Right atrium auricular region (tissue), 2 donors: ENCODE results near the gene PIGS. TPM values are rescaled to one million over a fixed set of nuclear protein-coding genes. Genes with fewer than 3 reads are reported as not detected.

Experiments used
- DNase-seq: peaks from one replicate; pipeline ENCODE4 v3.0.0-alpha.2; 2019; ENCODE audit warnings: low spot score
- H3K27ac ChIP-seq, 2 donors: fragments of 200-600 bp; sonication (generic); 1 replicate in 1 of 2; 2 replicates in 1 of 2; pipeline ENCODE4 v1.5.1; 2016 to 2019
- H3K27me3 ChIP-seq, 2 donors: fragments of 200-600 bp; sonication (generic); one replicate each; pipeline versions ENCODE4 v1.5.1 to v1.6.0; 2017 to 2019
- H3K36me3 ChIP-seq: fragments of 200-600 bp; sonication (generic); one replicate; pipeline ENCODE4 v1.5.1; 2016
- H3K4me1 ChIP-seq, 2 donors: fragments of 200-600 bp; sonication (generic); one replicate each; pipeline versions ENCODE4 v1.5.1 to v1.6.0; 2017 to 2019
- H3K4me3 ChIP-seq, 2 donors: fragments of 200-600 bp; sonication (generic); 1 replicate in 1 of 2; 2 replicates in 1 of 2; pipeline ENCODE4 v1.5.1; 2017 to 2019; ENCODE audit warnings: mild to moderate bottlenecking in 1 of 2, moderate library complexity in 1 of 2
- H3K9me3 ChIP-seq, 2 donors: fragments of 200-600 bp; sonication (generic); one replicate each; pipeline ENCODE4 v1.5.1; 2019
- CTCF ChIP-seq, 2 donors: fragments of 200-600 bp; sonication (generic); IDR thresholded peaks; one replicate each; pipeline ENCODE4 v1.5.1; 2019; ENCODE audit warnings: antibody characterized with exemption in 2 of 2
- total RNA-seq, 2 donors: library from RNA; depleted of rRNA; stranded (reverse); fragments of >200 nt; gene quantifications; one replicate each; pipeline ENCODE4 v1.1.0, GENCODE V29; 2016

PIGS gene
- total RNA-seq, 2 donors from 2014 or later = 51.6 to 74.8 TPM

- no peaks in the 10 kb centered on the region for H3K9me3 ChIP-seq
- TF ChIP-seq CTCF (IDR thresholded peaks at IDR 0.05) = no peak
- H3K36me3 ChIP-seq = peaks cover 6% of the 10 kb centered on the region
- H3K4me3 ChIP-seq = no peak overlapping the region
- peaks cover 0 to 56% of the 10 kb centered on the region in 2 donors for H3K4me1 ChIP-seq
- DNase-seq = no peak
- no peak overlapping the region for H3K27ac ChIP-seq
- H3K27me3 ChIP-seq = no peaks in the 10 kb centered on the region
These were observed 2.7 kb upstream of the PIGS start for GRCh38 chr17:28573966-28574480.

- H3K27ac ChIP-seq = no peak overlapping the region
- peaks cover 0 to 56% of the 10 kb centered on the region in 2 donors for H3K4me1 ChIP-seq
- no peaks in the 10 kb centered on the region for H3K27me3 ChIP-seq
- no peak for DNase-seq
- no peaks in the 10 kb centered on the region for H3K9me3 ChIP-seq
- no peak for TF ChIP-seq CTCF (IDR thresholded peaks at IDR 0.05)
- peaks cover 6% of the 10 kb centered on the region for H3K36me3 ChIP-seq
- no peak overlapping the region for H3K4me3 ChIP-seq
These were observed 2.2 kb upstream of the PIGS start for GRCh38 chr17:28573521-28573920.

GRCh38 chr17:28573040-28573380 lies 1.7 kb upstream of the PIGS start:
- TF ChIP-seq CTCF (IDR thresholded peaks at IDR 0.05) = no peak

GRCh38 chr17:28572259-28573039 lies 1.1 kb upstream of the PIGS start:
- no peaks in the 10 kb centered on the region for H3K27me3 ChIP-seq
- DNase-seq = no peak
- H3K4me3 ChIP-seq = peak overlapping the region in 1 of 2 donors; percentile 85
- TF ChIP-seq CTCF (IDR thresholded peaks at IDR 0.05) = no peak
- H3K9me3 ChIP-seq = no peaks in the 10 kb centered on the region
- H3K27ac ChIP-seq = peak overlapping the region in 1 of 2 donors; percentile 79
- peaks cover 0 to 56% of the 10 kb centered on the region in 2 donors for H3K4me1 ChIP-seq
- H3K36me3 ChIP-seq = peaks cover 6% of the 10 kb centered on the region

More at GRCh38 chr17:28573040-28573380, 1.7 kb upstream of the PIGS start:
- peaks cover 6% of the 10 kb centered on the region for H3K36me3 ChIP-seq
- no peak for DNase-seq
- H3K27ac ChIP-seq = no peak overlapping the region
- no peaks in the 10 kb centered on the region for H3K9me3 ChIP-seq
- H3K4me3 ChIP-seq = no peak overlapping the region
- peaks cover 0 to 56% of the 10 kb centered on the region in 2 donors for H3K4me1 ChIP-seq
- H3K27me3 ChIP-seq = no peaks in the 10 kb centered on the region

- Histone ChIP-seq H3K27me3 (no peaks in the 10 kb centered on the region), H3K4me1 (peaks cover 0 to 48% of the 10 kb centered on the region in 2 donors), H3K9me3 (no peaks in the 10 kb centered on the region), H3K27ac (peak overlapping the region; percentile 79 to 84), H3K36me3 (peaks cover 6% of the 10 kb centered on the region), H3K4me3 (peak overlapping the region; percentile 73 to 85)
- TF ChIP-seq CTCF (IDR thresholded peaks at IDR 0.05) = no peak
- no peak for DNase-seq
These were observed 486 bp downstream of the PIGS start for GRCh38 chr17:28570716-28571360.
